ENCODE measurements around the gene MRPS35. TPM values are rescaled to one million over a fixed set of nuclear protein-coding genes. Genes with fewer than 3 reads are reported as not detected.

MRPS35 gene
- total and polyA plus RNA-seq, 9 donors = 23.3 to 44.4 (median 35.5) TPM

DNA sequence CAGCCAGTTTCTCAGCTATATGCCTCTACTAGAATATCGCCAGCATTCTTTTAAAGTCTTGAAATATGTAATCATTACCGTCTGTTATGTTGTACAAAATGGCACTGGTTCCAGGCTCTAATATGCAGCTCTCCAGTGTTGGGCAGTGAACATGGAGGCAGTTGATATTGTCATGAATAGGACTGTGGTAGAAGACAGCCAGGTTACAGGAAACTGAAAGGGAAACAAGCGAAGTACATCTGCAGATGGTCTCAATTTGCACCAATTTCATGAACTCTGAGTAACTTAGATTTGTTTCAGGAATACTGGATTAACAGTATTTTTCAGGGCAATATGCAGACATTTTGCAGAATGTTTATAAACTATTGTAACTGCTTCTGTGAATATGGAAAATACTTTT, 56.0 kb downstream of the MRPS35 start:
- WGBS, 3 donors = 82 to 91% (median 87%) methylated on average over 3 of the region's 3 CpGs
- intact Hi-C loops (cut with DNase I) = no loop called here
- Histone ChIP-seq H3K9me3 (no peaks in the 10 kb centered on the region), H3K4me1 (ENCODE audit: insufficient read depth) (no peaks in the 10 kb centered on the region), H3K27me3 (no peaks in the 10 kb centered on the region), H3K36me3 (no peaks in the 10 kb centered on the region), H3K4me3 (no peak overlapping the region), H3K27ac (no peak overlapping the region)
- DNase-seq = no peak
- TF ChIP-seq POLR2A (IDR thresholded peaks at IDR 0.05) (no peak), EP300 (IDR thresholded peaks at IDR 0.05) (no peak)
- TF ChIP-seq, protein P1, sequence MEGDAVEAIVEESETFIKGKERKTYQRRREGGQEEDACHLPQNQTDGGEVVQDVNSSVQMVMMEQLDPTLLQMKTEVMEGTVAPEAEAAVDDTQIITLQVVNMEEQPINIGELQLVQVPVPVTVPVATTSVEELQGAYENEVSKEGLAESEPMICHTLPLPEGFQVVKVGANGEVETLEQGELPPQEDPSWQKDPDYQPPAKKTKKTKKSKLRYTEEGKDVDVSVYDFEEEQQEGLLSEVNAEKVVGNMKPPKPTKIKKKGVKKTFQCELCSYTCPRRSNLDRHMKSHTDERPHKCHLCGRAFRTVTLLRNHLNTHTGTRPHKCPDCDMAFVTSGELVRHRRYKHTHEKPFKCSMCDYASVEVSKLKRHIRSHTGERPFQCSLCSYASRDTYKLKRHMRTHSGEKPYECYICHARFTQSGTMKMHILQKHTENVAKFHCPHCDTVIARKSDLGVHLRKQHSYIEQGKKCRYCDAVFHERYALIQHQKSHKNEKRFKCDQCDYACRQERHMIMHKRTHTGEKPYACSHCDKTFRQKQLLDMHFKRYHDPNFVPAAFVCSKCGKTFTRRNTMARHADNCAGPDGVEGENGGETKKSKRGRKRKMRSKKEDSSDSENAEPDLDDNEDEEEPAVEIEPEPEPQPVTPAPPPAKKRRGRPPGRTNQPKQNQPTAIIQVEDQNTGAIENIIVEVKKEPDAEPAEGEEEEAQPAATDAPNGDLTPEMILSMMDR (IDR thresholded peaks at IDR 0.05) = no peak

GRCh38 chr12:27769142-27769673, 58.6 kb downstream of the MRPS35 start:
- intact Hi-C loops (cut with DNase I) = no loop called here
- DNase-seq = no peak
- no peaks in the 10 kb centered on the region for H3K4me1 ChIP-seq (ENCODE audit: insufficient read depth)
- no peak overlapping the region for H3K27ac ChIP-seq
- no peaks in the 10 kb centered on the region for H3K36me3 ChIP-seq
- no peaks in the 10 kb centered on the region for H3K27me3 ChIP-seq
- no peak for TF ChIP-seq POLR2A (IDR thresholded peaks at IDR 0.05)
- TF ChIP-seq, protein P1 (IDR thresholded peaks at IDR 0.05) = no peak
- TF ChIP-seq EP300 (IDR thresholded peaks at IDR 0.05) = no peak
- 70 to 78% (median 77%) methylated on average over 8 of the region's 8 CpGs for WGBS, 3 donors
- no peaks in the 10 kb centered on the region for H3K9me3 ChIP-seq
- no peak overlapping the region for H3K4me3 ChIP-seq

- intact Hi-C loops (cut with DNase I) = no loop called here
- TF ChIP-seq, protein P1 (IDR thresholded peaks at IDR 0.05) = no peak
- WGBS, 3 donors = 88% methylated on average over 3 of the region's 3 CpGs
Measured at GRCh38 chr12:27771481-27772327, 61.1 kb downstream of the MRPS35 start.

DNA sequence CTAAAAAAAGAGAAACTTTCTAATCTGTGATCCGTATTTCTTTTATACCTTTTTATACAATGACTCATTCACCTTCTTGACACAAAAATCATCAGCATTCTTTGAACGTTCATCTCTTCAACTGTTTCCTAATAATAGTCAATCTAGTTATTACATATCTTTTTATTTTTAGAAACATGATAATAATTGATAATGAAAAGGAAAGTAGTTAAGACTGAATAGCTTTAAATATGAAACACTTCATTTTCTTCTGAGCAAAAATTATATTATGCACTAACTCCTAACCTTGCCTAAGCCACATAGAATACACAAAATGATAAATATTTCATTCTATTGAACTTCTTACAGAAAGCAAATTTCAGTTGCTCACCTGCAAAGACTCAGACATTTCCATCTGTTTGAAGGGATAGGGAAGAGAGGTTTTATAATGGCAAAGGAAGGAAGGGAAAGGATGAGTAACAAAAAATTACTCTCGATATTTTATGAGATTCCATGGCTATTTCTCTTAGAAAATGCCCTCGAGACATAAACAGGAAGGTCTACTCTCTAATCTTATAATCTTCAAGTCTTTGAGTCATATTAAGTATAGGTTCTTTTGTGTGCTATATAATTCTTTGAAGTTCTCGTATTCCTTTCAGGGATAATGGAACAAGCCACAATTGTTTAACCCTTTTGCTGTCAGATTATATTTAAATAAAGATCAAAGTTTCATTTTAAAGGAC, 61.9 kb downstream of the MRPS35 start:
- WGBS, 3 donors = 38 to 57% (median 46%) methylated on average over 5 of the region's 5 CpGs
- no peaks in the 10 kb centered on the region for H3K9me3 ChIP-seq
- no peak overlapping the region for H3K4me3 ChIP-seq
- intact Hi-C loops (cut with DNase I) = no loop called here
- H3K27ac ChIP-seq = no peak overlapping the region
- TF ChIP-seq EP300 (IDR thresholded peaks at IDR 0.05) = no peak
- TF ChIP-seq, protein P1 (IDR thresholded peaks at IDR 0.05) = no peak
- no peak for TF ChIP-seq POLR2A (IDR thresholded peaks at IDR 0.05)
- no peaks in the 10 kb centered on the region for H3K36me3 ChIP-seq
- H3K27me3 ChIP-seq = no peaks in the 10 kb centered on the region
- DNase-seq = no peak
- no peaks in the 10 kb centered on the region for H3K4me1 ChIP-seq (ENCODE audit: insufficient read depth)

More at GRCh38 chr12:27771481-27772327, 61.1 kb downstream of the MRPS35 start:
- Histone ChIP-seq H3K36me3 (no peaks in the 10 kb centered on the region), H3K4me3 (no peak overlapping the region), H3K9me3 (no peaks in the 10 kb centered on the region), H3K27me3 (no peaks in the 10 kb centered on the region), H3K4me1 (ENCODE audit: insufficient read depth) (no peaks in the 10 kb centered on the region), H3K27ac (no peak overlapping the region)
- DNase-seq = no peak

All from ovary (tissue), 9 donors.